Sciatic nerve (tissue), 2 donors: Measurements from ENCODE around the gene C11orf42. TPM values are rescaled to one million over a fixed set of nuclear protein-coding genes. Genes with fewer than 3 reads are reported as not detected.

ENCODE experiments used
- ATAC-seq: fragments of 200-7000 bp; cut with Tn5 transposase; one replicate; pipeline ENCODE4 v1.9.1; 2020; ENCODE audit warnings: mild to moderate bottlenecking, moderate library complexity
- DNase-seq: peaks from one replicate; pipeline ENCODE4 v3.0.0-alpha.2; 2020; ENCODE audit warnings: low spot score
- intact Hi-C: fragments of 100-400 bp; cut with DNase I; formaldehyde crosslinking; loops from one replicate; pipeline ENCODE4 v1.14.2; 2022
- total RNA-seq: library from RNA; stranded (reverse); fragmentation: NEBNext Ultra II Directional; extraction: Animal tissue kit (Norgen Biotek cat#: 25700); gene quantifications from one replicate; pipeline ENCODE4 v1.2.1, GENCODE V29; 2021
- donor health status: DM: no; HTN: no; CAD: no.
- donor health status: DM: no; HTN: no; CAD: no.

The C11orf42 gene, protein sequence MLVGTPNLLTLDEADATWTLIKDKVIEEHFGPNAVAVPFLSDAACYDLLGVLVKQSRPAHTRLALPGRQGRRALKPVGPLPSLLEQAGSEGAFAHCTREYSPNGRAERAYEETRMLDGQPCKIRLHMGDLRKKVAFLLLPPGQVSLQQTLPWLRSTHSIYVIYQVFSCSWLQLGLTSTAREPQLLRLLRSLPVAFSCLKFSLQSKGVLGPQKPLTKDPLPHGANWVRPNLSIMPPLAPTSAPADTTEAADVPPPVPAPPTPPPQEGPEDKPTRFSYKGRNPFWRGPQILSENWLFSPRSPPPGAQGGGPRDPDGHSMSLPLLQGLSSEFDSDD
- total RNA-seq = not detected

DNA sequence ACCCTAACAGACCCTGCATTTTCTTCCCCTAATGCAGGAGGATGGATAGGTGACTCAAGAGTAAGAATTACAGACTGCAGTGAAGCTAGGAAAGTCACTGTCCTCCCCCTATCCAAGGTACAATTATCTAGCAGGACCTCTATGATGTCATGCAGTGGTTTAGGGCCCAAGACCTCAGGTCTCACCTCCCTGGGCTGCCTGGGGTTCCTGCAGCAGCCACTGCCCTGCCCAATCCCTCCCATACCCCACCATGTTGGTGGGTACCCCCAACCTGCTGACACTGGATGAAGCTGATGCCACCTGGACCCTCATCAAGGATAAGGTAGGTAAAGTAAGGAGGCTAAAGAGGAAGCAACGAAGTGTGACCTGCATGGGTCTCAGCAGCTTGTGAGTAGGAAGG, at the start of gene C11orf42:
TSS of gene C11orf42 (plus strand) at position 192 of the 400 bp plus-strand sequence. CDS start at position 251, 59 bp downstream.
- intact Hi-C loops = no loop called here
- ATAC-seq = no peak
- DNase-seq = no peak

DNA sequence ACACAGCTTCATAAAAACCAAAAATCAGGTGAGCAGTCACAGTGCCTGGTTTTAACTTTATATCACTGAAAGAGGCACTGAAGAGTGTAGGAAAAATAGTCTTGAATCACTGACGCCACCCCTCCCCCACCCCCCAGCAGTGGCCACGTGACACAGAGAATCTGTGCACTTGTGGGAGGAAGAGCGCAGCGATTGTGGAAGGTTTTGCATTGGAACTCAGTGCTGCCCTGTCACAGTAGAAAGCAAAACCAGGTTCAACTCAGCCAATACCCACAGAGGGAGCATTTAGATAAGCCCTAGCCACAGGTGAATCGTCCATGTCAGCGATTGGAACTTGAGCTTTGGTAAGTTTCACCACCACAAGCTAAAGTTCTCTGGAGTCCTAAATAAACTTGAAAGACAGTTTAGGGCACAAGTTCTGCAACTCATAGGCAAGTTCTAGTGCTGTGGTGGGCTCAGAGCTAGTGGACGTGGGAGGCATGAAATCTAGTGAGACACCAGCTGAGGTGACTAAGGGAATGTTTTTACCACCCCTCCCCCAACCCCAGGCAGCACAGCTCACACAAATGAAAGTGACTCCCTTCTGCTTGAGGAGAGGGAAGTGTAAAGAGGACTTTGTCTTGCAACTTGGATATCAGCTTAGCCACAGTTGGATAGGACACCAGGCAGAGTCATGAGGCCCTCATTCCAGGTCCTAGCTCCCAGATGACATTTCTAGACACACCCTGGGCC, 48.6 kb upstream of the C11orf42 start:
- ATAC-seq = no peak
- no peak for DNase-seq
- intact Hi-C loops = no loop called here

DNA sequence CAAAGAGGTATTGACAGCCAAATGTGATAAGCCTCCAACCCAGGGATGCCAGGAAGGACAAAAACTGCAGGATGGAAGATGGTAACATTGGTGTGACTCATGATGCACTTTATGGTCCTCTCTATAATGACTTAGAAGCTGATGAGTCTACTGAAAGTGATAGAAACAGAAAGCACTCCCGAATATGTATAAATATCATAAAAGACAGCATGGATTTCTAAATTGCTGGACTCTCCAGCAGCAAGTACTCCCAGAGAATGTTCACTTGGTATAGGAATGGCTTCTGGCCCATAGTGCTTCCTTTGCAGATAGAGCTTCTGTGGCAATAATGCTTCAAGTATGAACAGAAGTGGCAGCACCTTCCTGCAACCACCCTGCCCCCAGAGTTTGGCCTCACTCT, 35.1 kb upstream of the C11orf42 start, which contains the start of gene OR52B2:
TSS of gene OR52B2 (minus strand) at position 101 of the 400 bp plus-strand sequence. CDS start at position 101, 0 bp downstream.
- DNase-seq = no peak
- intact Hi-C loops = no loop called here
- no peak for ATAC-seq

DNA sequence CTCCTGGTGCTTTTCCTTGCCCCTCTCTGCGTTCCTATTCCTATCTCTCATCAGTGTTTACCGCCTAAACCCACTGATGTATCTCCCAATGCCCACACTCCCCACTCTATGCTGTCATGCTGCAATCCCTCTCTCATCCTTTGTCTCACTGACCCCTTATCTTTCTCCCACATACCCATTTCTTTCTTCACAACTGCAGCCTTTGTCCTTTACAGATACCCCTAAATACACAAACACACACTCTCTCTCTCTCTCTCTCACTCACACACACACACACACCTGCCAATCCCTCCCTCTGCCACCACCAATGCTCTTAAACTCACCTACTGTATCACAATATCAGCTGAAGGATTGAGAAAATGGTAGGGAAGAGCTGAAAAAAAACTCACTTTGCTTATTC, 29.9 kb upstream of the C11orf42 start:
- DNase-seq (no peak), ATAC-seq (no peak)
- intact Hi-C loops = no loop called here

DNA sequence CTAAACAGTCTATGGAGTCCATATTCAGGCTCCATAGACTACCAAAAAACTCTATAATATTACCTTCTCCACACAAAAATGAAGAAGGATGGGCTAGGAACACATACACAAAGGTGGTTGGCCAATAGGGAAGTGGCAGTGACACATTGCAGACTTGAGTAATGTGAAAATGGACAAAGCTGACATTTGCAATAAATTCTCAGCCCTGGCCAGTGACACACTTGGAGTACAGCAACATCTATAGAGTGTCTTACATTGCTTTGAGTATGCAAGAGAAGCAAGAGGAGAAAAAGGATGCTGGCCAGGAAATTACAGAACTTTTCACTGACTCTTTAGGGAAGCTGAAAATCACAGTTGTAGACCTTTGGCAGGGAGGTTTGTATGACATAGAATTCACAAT, 13.6 kb upstream of the C11orf42 start:
- ATAC-seq = no peak
- intact Hi-C loops = no loop called here
- DNase-seq = no peak

DNA sequence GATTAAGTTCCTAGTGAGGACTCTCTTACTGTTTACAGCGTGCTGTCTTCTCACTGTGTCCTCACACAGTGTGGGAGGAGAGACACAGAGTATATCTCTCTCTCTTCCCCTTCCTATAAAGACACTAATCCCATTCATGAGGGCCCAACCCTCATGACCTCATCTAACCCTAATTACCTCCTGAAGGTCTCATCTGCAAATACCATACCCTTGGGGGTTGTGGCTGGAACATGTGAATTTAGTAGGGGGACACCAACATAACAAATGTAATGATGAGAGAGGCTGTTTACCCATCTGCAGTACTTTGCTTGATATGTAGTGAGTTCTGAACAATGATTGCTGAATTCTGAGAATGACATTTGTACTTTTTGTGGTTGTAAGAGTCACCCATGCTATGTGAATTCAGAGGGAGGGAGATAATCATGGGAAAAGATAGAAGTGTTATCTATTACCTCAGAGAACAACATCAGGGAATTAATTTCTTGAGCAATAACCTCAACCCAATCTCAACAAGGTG, 11.2 kb upstream of the C11orf42 start:
- ATAC-seq (no peak), DNase-seq (no peak)
- intact Hi-C loops = no loop called here

DNA sequence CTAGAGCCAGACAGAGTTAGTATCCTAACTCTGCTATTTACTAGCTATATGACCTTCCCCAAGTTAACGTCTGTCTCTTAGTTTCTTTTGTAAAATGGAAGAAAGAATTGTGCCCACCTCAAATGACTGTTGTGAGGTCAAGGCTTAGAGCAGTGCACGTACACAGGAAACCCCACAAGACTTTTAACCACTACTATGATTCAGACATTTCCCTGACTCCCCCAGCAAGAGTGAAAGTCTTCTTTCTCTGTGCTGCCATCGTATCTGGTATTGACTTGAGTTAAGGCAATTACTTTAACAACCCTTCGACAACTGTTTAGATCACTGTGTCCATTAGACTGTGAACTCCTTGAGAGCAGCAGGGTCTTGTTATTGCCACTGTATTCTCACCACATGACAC, 9.0 kb upstream of the C11orf42 start:
- ATAC-seq = no peak
- intact Hi-C loops = no loop called here
- DNase-seq = no peak

DNA sequence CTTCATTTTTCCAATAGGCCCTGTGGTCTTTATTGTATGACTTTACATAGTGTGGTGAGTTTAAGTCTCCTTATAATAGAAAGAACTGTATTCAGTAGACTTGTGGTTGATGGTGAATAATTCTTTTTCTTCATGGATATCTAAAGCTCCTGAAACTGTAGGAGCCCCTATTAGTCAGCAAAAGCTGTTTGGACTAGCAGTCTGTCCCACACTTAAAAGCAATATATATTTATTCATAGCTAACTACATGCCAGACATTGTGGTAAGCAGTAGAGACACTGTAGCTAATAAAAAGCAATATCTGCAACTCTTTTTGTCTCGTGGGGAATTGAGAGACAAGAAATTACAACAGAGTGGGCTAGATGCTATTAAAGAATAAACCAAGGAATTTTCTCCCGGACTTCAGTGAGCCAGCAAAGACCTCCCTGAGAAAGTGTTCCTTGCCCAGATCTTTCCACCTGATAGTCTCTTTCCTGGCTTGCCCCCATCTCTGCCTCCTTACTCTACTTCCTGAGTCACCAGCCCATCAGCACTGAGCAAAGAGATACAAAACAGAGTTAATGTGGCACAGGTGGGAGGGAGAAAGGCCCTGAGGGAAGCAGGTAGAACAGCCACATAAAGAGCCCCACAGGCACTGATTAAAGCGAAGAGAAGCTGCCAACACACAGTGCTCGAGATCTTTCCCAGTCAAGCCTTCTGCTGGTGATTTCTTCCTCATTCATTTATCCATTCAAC, 7.7 kb upstream of the C11orf42 start:
- DNase-seq = no peak
- ATAC-seq = no peak
- intact Hi-C loops = no loop called here

DNA sequence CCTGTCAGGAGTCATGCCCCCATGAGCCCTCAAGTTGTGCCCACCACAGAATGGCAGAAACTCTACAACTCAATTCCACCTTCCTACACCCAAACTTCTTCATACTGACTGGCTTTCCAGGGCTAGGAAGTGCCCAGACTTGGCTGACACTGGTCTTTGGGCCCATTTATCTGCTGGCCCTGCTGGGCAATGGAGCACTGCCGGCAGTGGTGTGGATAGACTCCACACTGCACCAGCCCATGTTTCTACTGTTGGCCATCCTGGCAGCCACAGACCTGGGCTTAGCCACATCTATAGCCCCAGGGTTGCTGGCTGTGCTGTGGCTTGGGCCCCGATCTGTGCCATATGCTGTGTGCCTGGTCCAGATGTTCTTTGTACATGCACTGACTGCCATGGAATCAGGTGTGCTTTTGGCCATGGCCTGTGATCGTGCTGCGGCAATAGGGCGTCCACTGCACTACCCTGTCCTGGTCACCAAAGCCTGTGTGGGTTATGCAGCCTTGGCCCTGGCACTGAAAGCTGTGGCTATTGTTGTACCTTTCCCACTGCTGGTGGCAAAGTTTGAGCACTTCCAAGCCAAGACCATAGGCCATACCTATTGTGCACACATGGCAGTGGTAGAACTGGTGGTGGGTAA, 6.1 kb upstream of the C11orf42 start, which contains the start of gene OR52W1:
TSS of gene OR52W1 (plus strand) at position 51 of the 637 bp plus-strand sequence. CDS start at position 51, 0 bp downstream.
- intact Hi-C loops = no loop called here
- ATAC-seq (no peak), DNase-seq (no peak)

DNA sequence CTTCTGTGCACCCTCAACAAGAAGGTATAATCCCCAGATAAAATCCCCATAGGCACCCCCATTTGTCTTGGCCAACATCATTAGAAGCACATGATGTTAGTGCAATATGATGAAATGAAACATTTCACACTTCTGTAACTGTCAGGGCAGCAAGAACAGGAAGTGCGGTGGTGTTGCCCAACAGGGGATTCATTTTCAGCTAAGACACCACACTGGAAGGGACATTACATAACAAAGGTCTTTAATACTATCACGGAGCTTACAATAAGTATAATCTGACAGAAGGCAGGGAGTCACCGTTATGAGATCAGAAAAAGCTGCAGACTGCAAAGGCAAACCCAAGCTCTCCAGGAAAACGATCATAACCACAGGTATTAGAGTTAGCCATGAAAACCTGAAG, 4.4 kb upstream of the C11orf42 start:
- ATAC-seq = peak; percentile 68
- intact Hi-C loops = no loop called here
- no peak for DNase-seq

DNA sequence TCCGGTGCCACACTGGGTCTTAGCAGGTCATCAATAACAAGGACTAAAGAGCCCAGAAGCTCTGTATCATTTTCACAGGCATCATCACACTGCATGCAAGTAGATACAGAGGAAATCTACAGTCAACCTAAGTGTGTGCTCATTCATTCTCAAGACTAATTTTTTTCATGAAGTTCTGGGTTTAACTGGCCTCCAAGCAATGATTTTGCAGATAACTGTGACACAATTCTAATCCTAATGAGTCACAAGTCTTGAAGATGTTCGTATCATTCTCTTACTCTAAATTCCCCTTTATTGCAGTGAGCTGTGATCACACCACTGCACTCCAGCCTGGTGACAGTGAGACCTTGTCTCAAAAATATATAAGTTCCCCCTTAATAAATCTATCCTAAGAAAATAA, 3.9 kb upstream of the C11orf42 start:
- DNase-seq (no peak), ATAC-seq (no peak)
- intact Hi-C loops = no loop called here

DNA sequence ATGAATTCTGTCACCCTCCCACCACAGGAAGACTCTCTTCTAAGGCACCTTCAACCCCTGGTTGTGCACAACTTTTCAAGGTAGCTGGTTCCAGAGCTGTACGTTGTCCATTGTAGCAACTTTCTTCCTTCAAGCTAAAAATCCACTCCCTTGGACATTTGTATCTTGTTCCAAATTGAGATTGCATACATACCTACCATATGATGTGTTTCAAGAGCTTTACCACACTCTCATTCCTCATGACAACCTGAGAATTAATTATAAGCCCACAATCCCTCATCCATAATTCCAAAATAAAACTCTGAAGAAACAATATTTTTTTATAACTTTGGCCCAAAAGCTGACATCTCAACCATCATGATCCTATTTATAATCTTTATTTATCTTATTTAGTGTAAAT, 3.3 kb upstream of the C11orf42 start:
- DNase-seq (no peak), ATAC-seq (no peak)
- intact Hi-C loops = no loop called here

DNA sequence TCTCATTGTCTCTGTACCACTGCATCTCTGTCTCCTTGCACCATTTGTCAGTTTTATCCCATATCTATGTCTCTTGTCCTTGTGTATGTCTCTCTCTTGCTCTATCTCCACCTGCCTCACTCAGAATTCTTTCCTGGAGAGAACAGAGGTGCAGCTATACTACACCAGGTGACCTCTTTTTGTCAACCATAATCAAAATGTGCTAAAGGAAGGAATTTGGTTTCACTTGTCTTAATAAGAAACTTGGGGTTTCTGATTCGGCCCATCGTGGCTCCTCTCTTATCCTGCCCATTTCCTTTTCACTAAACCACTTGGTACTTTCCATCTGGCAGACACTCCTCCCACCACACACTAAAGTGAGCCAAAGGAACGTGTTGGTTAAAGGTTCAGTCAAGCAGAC, 2.0 kb upstream of the C11orf42 start:
- intact Hi-C loops = no loop called here
- DNase-seq (no peak), ATAC-seq (no peak)

DNA sequence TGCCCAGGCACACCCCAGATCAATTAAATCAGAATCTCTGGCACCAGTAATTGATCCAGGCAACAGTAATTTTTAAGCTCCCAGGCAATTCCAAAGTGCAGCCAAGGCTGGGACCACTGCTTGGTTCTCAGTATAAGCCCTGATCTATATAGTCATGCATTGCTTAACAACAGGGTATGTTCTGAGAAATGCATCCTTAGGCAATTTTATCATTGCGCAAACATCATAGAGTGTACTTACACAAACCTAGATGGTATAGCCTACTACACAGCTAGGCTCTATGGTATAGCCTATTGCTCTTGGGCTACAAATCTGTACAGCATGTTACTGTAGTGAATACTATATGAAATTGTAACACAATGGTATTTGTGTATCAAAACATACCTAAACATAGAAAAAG, 651 bp upstream of the C11orf42 start:
- intact Hi-C loops = no loop called here
- DNase-seq = no peak
- ATAC-seq = no peak

DNA sequence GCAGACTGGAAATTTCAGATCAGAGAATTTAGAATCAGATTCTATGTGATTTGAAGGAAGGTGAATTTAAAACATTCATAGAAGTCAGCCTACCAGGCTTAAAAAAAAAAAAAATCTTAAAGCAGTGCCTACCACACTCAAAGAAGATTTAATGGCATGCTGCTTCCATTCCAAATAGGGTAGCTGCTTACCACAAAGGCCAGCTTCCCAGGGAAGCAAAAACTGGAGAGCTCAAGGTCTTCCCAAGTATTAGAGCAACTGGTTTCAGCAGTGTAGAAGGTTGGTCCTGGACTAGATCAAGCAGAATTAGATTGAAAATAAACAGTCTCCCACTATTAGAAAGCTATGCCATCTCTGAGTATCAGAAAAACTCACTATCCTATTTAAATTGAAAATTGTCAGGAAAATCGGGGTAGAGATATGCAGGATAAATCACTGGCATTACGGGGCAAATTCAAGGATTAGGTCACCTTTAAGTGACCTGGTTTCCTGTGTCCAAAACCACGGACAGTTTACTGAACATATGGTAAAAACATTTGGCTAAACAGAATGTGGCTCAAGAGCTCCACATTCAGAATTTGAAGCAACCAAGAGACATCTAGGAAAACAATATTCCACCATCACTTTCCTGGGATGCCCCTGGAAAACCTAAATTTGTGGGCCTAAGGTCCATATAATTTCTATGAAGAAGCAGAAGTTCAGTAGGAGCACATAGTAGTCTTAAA, 1.3 kb downstream of the C11orf42 start:
- no peak for ATAC-seq
- no peak for DNase-seq
- intact Hi-C loops = no loop called here

DNA sequence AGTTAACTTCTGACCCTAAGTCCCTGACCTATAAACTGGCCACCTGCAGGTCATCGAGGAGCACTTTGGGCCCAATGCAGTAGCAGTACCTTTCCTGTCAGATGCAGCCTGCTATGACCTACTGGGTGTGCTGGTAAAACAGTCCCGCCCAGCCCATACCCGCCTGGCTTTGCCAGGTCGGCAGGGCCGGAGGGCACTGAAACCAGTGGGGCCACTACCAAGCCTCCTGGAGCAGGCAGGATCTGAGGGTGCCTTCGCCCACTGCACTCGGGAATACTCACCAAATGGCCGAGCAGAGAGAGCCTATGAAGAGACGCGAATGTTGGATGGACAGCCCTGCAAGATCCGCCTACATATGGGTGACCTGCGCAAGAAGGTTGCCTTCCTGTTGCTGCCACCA, 4.4 kb downstream of the C11orf42 start:
- DNase-seq = no peak
- intact Hi-C loops = no loop called here
- ATAC-seq = no peak

DNA sequence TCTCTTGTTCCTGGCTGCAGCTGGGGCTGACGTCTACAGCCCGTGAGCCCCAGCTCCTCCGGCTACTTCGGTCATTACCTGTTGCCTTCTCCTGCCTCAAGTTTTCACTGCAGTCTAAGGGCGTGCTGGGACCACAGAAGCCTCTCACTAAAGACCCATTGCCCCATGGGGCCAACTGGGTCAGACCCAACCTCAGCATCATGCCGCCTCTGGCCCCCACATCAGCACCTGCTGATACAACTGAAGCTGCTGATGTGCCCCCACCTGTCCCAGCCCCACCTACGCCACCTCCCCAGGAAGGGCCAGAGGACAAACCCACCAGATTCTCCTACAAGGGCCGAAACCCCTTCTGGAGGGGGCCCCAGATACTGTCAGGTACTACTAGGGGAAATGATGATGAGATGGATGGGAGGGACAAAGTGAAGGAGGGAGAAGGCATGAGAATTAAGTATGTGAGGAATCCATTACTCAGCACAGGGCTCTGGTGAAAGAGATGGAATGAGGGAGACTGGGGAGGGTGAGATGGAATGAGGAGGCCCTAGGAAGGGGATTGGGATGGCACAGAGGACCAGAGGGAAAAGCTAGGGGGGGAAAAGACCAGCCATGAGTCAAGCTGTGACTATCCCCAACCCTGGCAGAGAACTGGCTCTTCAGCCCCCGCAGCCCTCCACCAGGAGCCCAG, 5.1 kb downstream of the C11orf42 start:
- ATAC-seq = no peak
- intact Hi-C loops = no loop called here
- no peak for DNase-seq

DNA sequence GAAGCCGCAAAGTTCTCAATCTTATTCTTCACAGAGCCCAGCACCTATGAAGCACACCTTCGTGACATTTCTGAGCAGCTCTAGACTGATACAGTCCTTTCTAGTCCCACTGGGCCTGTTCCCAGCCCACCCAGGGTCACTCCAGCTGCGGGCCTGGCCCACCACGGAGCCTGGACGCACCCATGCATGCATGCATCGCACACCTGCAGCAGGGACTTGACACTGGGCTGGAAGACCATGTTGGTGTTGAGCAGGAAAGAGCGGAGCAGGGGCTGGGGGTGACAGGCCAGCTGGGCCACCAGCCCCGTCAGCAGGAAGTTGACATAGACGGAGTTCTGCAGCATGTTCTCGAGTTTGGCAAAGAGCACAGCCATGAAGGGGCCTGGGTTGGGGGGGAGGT, 9.2 kb downstream of the C11orf42 start:
- no peak for ATAC-seq
- intact Hi-C loops = no loop called here
- no peak for DNase-seq
